ENCODE data around the gene SMYD3. TPM values are rescaled to one million over a fixed set of nuclear protein-coding genes. Genes with fewer than 3 reads are reported as not detected.

The SMYD3 gene
- total RNA-seq, 1 donor from 2014 or later, result 34.9 TPM

GRCh38 chr1:245710961-245711903 lies 795.8 kb downstream of the SMYD3 start:
- Mint-ChIP-seq H3K9me3 (no peaks in the 10 kb centered on the region), H3K4me3 (no peak overlapping the region), H3K27me3 (ENCODE audit: low read depth) (no peaks in the 10 kb centered on the region), H3K36me3 (no peaks in the 10 kb centered on the region), H3K27ac (no peak overlapping the region), H3K4me1 (peaks cover 2% of the 10 kb centered on the region)
- no peak for TF ChIP-seq CTCF (IDR thresholded peaks at IDR 0.05; ENCODE audit: unreplicated experiment)
- no peak for DNase-seq (ENCODE audit: low spot score in 2 of 2, unreplicated experiment in 2 of 2)

- Mint-ChIP-seq H3K27me3 (ENCODE audit: low read depth) (no peaks in the 10 kb centered on the region), H3K27ac (no peak overlapping the region), H3K9me3 (no peaks in the 10 kb centered on the region), H3K4me3 (no peak overlapping the region), H3K36me3 (peaks cover 17% of the 10 kb centered on the region), H3K4me1 (peaks cover 2% of the 10 kb centered on the region)
- DNase-seq (ENCODE audit: low spot score in 2 of 2, unreplicated experiment in 2 of 2), result no peak
- no peak for TF ChIP-seq CTCF (IDR thresholded peaks at IDR 0.05; ENCODE audit: unreplicated experiment)
These were observed 799.1 kb downstream of the SMYD3 start for GRCh38 chr1:245707941-245708340.

DNA sequence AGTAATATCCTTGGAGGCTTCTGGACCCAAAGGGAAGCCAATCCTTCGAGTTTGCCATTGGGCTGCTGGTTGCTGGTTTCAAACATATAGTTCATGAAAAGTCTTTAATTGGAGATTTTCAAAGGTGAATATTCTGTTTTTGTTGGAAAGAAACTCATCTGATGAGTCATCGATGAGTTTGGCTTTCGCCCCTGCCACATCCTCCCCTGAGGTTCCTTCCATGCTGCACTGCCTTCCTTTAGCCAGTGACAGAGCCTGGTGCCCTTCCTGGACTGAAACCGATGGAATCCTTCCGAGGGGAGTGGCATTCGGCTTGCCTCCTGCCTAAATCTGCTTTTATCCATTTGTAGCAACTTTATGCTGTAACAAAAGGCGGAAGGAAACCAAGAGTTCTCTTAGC lies 802.3 kb downstream of the SMYD3 start:
- Mint-ChIP-seq H3K9me3 (no peaks in the 10 kb centered on the region), H3K4me3 (no peak overlapping the region), H3K4me1 (peaks cover 2% of the 10 kb centered on the region), H3K36me3 (peaks cover 32% of the 10 kb centered on the region), H3K27ac (no peak overlapping the region), H3K27me3 (ENCODE audit: low read depth) (no peaks in the 10 kb centered on the region)
- TF ChIP-seq CTCF (IDR thresholded peaks at IDR 0.05; ENCODE audit: unreplicated experiment), result no peak
- no peak for DNase-seq (ENCODE audit: low spot score in 2 of 2, unreplicated experiment in 2 of 2)

- Mint-ChIP-seq H3K4me3 (no peak overlapping the region), H3K27me3 (ENCODE audit: low read depth) (no peaks in the 10 kb centered on the region), H3K4me1 (peaks cover 2% of the 10 kb centered on the region), H3K9me3 (no peaks in the 10 kb centered on the region), H3K27ac (no peak overlapping the region), H3K36me3 (peaks cover 33% of the 10 kb centered on the region)
- no peak for TF ChIP-seq CTCF (IDR thresholded peaks at IDR 0.05; ENCODE audit: unreplicated experiment)
- DNase-seq (ENCODE audit: low spot score in 2 of 2, unreplicated experiment in 2 of 2), result no peak
These were observed 802.7 kb downstream of the SMYD3 start for GRCh38 chr1:245704341-245704740.

GRCh38 chr1:245702346-245702745 lies 804.7 kb downstream of the SMYD3 start:
- no peak for TF ChIP-seq CTCF (IDR thresholded peaks at IDR 0.05; ENCODE audit: unreplicated experiment)
- Mint-ChIP-seq H3K4me1 (peaks cover under 1% of the 10 kb centered on the region), H3K4me3 (no peak overlapping the region), H3K36me3 (peaks cover 37% of the 10 kb centered on the region), H3K9me3 (no peaks in the 10 kb centered on the region), H3K27me3 (ENCODE audit: low read depth) (no peaks in the 10 kb centered on the region), H3K27ac (no peak overlapping the region)
- no peak for DNase-seq (ENCODE audit: low spot score in 2 of 2, unreplicated experiment in 2 of 2)

Measured in mesothelial cell of epicardium (in vitro differentiated cells).